Upper lobe of right lung (tissue), 1 donor: ENCODE results near the gene PKIG. TPM values are rescaled to one million over a fixed set of nuclear protein-coding genes. Genes with fewer than 3 reads are reported as not detected.

Source experiments
- ATAC-seq: fragments of 200-7000 bp; cut with Tn5 transposase; one replicate; pipeline ENCODE4 v1.9.1; 2020; ENCODE audit warnings: mild to moderate bottlenecking, moderate library complexity
- DNase-seq: peaks from one replicate; pipeline ENCODE4 v3.0.0-alpha.2; 2020
- H3K27ac ChIP-seq: fragments of 200-600 bp; one replicate; pipeline ENCODE4 v1.8.0; 2022
- H3K27me3 ChIP-seq: fragments of 200-600 bp; one replicate; pipeline ENCODE4 v1.8.0; 2022; ENCODE audit warnings: mild to moderate bottlenecking
- H3K36me3 ChIP-seq: fragments of 200-600 bp; one replicate; pipeline ENCODE4 v1.8.0; 2022
- H3K4me1 ChIP-seq: fragments of 200-600 bp; one replicate; pipeline ENCODE4 v1.8.0; 2022
- H3K4me3 ChIP-seq: fragments of 200-600 bp; one replicate; pipeline ENCODE4 v1.8.0; 2022; ENCODE audit warnings: mild to moderate bottlenecking
- H3K9me3 ChIP-seq: fragments of 200-600 bp; one replicate; pipeline ENCODE4 v1.8.0; 2022
- CTCF ChIP-seq: fragments of 200-600 bp; IDR thresholded peaks from one replicate; pipeline ENCODE4 v1.8.0; 2022; ENCODE audit warnings: antibody characterized with exemption
- intact Hi-C: fragments of 100-400 bp; cut with DNase I; formaldehyde crosslinking; loops from one replicate; pipeline ENCODE4 v1.11.0; 2022
- total RNA-seq: library from RNA; stranded (reverse); fragmentation: NEBNext Ultra II Directional; extraction: Animal tissue kit (Norgen Biotek cat#: 25700); gene quantifications from one replicate; pipeline ENCODE4 v1.2.1, GENCODE V29; 2021
- donor health status: DM: no; HTN: yes; CAD: no; lungs with severe emphysema.

PKIG gene
- total RNA-seq, 1 donor from 2014 or later: 88.8 TPM

- DNase-seq: no peak
- H3K4me3 ChIP-seq: no peak overlapping the region
- no peaks in the 10 kb centered on the region for H3K9me3 ChIP-seq
- no peaks in the 10 kb centered on the region for H3K27me3 ChIP-seq
- no peak for ATAC-seq
- TF ChIP-seq CTCF: no peak
- intact Hi-C loops: no loop called here
- H3K4me1 ChIP-seq: peaks cover 38% of the 10 kb centered on the region
- H3K27ac ChIP-seq: no peak overlapping the region
- H3K36me3 ChIP-seq: no peaks in the 10 kb centered on the region
Observed at GRCh38 chr20:44641325-44641724, 58.9 kb downstream of the PKIG start.

- peak; percentile 6 for TF ChIP-seq CTCF
- no peaks in the 10 kb centered on the region for H3K9me3 ChIP-seq
- peak overlapping the region; percentile 69 for H3K27ac ChIP-seq
- peaks cover 48% of the 10 kb centered on the region for H3K4me1 ChIP-seq
- H3K36me3 ChIP-seq: no peaks in the 10 kb centered on the region
- peak; percentile 72 for DNase-seq
- peak; percentile 68 for ATAC-seq
- intact Hi-C loops: no loop called here
- H3K27me3 ChIP-seq: no peaks in the 10 kb centered on the region
- H3K4me3 ChIP-seq: peak overlapping the region; percentile 16
Observed at GRCh38 chr20:44642203-44643153, 60.1 kb downstream of the PKIG start.

DNA sequence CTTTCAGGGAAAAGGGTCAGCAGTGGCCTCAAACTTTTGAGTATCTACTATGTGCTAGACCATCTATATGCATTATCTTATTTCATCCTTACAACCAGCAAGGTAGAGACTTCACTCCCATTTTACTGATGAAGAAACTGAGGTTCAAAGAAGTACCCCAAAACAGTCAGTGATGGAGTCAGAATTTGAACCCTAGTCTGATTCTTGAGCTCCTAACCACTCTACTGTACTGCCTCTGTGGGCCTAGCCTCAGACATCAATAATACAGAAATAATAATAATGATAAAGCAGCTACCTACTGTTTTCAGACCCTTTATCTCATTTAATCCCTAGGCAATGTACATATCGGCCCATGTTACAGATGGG, 60.8 kb downstream of the PKIG start:
- no peaks in the 10 kb centered on the region for H3K27me3 ChIP-seq
- DNase-seq (no peak), ATAC-seq (no peak)
- no peak overlapping the region for H3K4me3 ChIP-seq
- peak overlapping the region; percentile 69 for H3K27ac ChIP-seq
- intact Hi-C loops: no loop called here
- no peaks in the 10 kb centered on the region for H3K9me3 ChIP-seq
- no peak for TF ChIP-seq CTCF
- H3K36me3 ChIP-seq: no peaks in the 10 kb centered on the region
- H3K4me1 ChIP-seq: peaks cover 48% of the 10 kb centered on the region

GRCh38 chr20:44643596-44644229, 61.3 kb downstream of the PKIG start:
- no peaks in the 10 kb centered on the region for H3K27me3 ChIP-seq
- peaks cover 48% of the 10 kb centered on the region for H3K4me1 ChIP-seq
- TF ChIP-seq CTCF: no peak
- intact Hi-C loops: no loop called here
- H3K4me3 ChIP-seq: no peak overlapping the region
- ATAC-seq (peak; percentile 65), DNase-seq (peak; percentile 78)
- no peaks in the 10 kb centered on the region for H3K36me3 ChIP-seq
- H3K27ac ChIP-seq: peak overlapping the region; percentile 69
- H3K9me3 ChIP-seq: no peaks in the 10 kb centered on the region

- no peak for DNase-seq
- no peak for TF ChIP-seq CTCF
- Histone ChIP-seq H3K27ac (peak overlapping the region; percentile 69), H3K27me3 (no peaks in the 10 kb centered on the region), H3K9me3 (no peaks in the 10 kb centered on the region), H3K4me1 (peaks cover 48% of the 10 kb centered on the region), H3K4me3 (no peak overlapping the region), H3K36me3 (no peaks in the 10 kb centered on the region)
- intact Hi-C loops: no loop called here
- ATAC-seq: no peak
Observed at GRCh38 chr20:44644230-44644617, 61.8 kb downstream of the PKIG start.
